GM20000 (cell line): Measurements from ENCODE around the gene DPH2.

ENCODE experiments used
- DNase-seq: peaks from one replicate; pipeline ENCODE4 v3.0.0; 2012; ENCODE audit warnings: low spot score
- TF ChIP-seq, protein P1 (sequence below): IDR thresholded peaks from 2 replicates; pipeline ENCODE4 v1.5.1; 2012; ENCODE audit warnings: mild to moderate bottlenecking, control low read depth; ENCODE audit errors: extremely low read depth, missing control alignments

Gene DPH2

DNA sequence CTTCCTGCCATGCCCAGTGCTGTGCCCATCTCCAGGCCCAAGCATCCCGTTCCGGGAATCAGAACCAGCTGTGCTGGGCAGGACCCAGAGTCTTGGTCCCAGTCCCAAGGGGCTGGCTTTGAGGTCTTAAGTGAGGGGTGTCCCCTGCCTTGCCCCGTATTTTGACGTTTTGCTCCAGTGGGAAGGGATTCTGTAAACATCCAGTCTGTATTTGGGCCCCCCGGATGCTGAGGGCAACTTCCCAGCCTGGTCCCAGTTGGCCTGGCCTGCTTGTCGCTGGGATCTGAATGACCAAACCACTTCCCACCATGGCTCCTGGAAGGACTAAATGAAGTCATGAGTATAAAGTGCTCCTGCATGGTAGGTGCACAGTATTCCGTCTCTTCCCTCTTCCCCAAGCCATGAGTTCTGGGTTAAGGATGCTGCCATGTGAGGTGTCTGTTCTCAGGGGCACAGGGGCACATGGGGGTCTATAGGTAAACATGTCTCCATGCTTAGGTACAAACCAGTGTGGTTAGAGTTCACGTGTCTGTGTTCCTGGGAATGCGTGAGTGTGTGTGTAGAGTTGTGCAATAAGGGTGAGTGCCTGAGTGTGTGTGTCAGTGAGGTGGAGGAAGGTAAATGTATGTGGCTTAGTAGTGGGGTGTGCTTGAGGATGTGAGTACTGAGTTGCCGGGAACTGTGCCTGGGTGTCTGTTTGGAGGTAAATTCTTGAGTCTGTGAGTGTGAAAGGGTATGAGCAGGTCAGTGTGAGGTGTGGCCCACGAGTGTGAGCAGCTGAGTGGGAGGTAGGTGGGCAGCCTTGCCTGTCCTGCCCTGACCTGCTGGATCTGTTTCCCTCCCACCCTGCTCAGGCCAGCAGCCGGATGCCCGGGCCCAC, 10.7 kb downstream of the DPH2 start:
- DNase-seq: no peak
- TF ChIP-seq, protein P1, sequence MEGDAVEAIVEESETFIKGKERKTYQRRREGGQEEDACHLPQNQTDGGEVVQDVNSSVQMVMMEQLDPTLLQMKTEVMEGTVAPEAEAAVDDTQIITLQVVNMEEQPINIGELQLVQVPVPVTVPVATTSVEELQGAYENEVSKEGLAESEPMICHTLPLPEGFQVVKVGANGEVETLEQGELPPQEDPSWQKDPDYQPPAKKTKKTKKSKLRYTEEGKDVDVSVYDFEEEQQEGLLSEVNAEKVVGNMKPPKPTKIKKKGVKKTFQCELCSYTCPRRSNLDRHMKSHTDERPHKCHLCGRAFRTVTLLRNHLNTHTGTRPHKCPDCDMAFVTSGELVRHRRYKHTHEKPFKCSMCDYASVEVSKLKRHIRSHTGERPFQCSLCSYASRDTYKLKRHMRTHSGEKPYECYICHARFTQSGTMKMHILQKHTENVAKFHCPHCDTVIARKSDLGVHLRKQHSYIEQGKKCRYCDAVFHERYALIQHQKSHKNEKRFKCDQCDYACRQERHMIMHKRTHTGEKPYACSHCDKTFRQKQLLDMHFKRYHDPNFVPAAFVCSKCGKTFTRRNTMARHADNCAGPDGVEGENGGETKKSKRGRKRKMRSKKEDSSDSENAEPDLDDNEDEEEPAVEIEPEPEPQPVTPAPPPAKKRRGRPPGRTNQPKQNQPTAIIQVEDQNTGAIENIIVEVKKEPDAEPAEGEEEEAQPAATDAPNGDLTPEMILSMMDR: no peak

DNA sequence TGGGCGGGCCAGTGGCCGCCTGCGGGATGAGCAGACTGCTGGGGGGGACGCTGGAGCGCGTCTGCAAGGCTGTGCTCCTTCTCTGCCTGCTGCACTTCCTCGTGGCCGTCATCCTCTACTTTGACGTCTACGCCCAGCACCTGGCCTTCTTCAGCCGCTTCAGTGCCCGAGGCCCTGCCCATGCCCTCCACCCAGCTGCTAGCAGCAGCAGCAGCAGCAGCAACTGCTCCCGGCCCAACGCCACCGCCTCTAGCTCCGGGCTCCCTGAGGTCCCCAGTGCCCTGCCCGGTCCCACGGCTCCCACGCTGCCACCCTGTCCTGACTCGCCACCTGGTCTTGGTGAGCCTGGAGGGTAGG, 11.3 kb downstream of the DPH2 start:
- TF ChIP-seq, protein P1: no peak
- no peak for DNase-seq

DNA sequence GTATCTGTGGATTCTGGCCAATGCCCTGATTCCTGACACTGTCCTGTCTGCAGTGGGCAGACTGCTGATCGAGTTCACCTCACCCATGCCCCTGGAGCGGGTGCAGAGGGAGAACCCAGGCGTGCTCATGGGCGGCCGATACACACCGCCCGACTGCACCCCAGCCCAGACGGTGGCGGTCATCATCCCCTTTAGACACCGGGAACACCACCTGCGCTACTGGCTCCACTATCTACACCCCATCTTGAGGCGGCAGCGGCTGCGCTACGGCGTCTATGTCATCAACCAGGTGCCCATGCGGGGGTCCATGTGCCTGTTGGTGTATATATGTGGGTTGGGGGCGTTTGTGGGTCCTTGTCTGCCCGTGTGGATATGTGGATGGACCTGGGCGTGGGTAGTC, 11.8 kb downstream of the DPH2 start:
- no peak for DNase-seq
- TF ChIP-seq, protein P1: no peak

DNA sequence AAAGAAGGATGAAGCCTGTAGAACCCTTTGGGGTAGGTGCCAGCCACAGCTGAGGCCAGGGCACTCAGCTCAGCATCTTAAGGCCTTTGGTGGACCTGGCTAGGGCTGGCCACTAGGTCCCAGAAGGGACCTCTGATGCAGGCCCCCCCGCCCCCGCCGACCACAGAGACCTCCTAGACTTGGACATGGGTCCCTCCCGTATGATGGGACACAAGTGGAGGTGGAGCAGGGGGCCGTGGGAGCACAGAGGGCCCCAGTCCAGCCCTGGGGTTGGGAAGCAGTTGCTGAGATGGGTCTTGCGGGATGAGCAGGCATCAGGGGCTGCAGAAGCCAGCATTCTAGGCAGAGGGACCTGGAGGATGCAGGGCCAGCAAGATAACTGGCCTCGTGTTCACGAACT, 12.4 kb downstream of the DPH2 start:
- TF ChIP-seq, protein P1: no peak
- DNase-seq: no peak

DNA sequence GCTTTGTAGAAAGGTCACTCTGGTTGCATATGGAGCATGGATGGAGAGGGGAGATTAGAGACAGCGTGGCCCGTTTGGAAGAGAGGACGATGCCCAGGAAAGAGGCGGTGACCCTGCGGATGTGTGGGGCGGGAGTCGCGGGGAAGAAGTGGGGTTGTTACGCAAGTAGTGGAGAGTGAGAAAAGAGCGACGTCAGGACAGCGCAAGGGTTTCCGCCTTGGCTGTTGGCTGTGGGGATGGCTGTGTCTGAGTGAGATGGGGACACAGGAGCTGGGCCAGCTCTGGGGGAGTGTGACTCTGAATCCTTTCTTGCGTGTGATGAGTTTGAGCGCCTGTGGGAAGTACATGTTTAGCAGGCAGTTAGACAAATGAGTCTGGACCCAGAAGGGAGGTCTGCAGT, 13.0 kb downstream of the DPH2 start:
- TF ChIP-seq, protein P1: no peak
- DNase-seq: no peak

DNA sequence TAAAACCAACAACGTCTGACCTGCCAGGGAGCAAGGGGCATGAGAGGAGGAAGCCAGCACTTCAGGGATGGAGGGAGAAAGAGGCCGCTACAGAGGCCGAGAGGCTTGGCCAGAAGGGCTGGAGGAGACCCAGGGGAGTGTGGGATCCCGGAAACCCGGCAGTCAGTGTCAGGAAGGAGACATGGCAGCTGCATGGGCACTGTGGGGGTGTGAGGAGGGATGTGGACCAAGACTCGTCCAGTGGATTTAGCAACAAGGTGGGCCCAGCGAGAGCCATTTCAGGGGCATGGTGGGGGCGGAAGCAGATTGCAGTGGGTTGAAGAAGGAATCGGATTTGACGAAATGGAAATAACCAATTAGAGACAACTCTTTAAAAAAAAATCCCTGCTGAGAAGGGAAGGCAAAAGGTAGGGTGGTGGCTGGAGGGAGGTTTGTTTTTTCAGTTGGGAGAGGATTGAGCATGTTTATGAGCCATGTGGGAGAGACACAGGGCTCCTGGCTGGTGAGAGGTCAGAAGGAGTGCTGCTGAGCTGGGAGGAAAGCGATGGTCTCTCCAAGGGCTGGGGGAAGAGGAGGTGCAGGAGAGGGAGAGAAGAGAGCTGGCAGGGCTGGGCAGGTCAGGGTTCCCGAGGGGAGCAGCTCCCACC, 13.6 kb downstream of the DPH2 start:
- TF ChIP-seq, protein P1: no peak
- DNase-seq: no peak

DNA sequence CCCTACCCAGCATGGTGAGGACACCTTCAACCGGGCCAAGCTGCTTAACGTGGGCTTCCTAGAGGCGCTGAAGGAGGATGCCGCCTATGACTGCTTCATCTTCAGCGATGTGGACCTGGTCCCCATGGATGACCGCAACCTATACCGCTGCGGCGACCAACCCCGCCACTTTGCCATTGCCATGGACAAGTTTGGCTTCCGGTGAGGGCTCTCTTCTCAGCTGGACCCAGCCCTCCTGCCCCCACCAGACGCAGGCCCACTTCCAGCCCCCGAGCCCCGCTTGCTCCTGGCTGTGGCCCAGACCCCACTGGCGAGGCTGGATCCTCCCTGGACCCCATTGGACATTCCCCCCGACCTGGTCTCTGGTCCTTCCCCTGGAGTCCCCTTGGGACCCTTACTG, 15.0 kb downstream of the DPH2 start:
- DNase-seq: no peak
- TF ChIP-seq, protein P1: no peak
